HEK293 (cell line): Measurements from ENCODE around the gene IZUMO4.

Experiments used
- CTCF ChIA-PET: fragments of 350-600 bp; formaldehyde crosslinking; extraction: SDS; loops from one replicate; lab custom pipeline; 2021; ENCODE audit warnings: antibody characterized with exemption; lab: Yijun Ruan, JAX
- POLR2A ChIA-PET: fragments of 300-600 bp; formaldehyde crosslinking; extraction: SDS; loops from one replicate; lab custom pipeline; 2020; ENCODE audit warnings: antibody characterized with exemption, inconsistent platforms; lab: Yijun Ruan, JAX
- H3K27ac ChIP-seq: fragments of 200-500 bp; sonication (Bioruptor generic); 2 replicates; pipeline ENCODE4 v1.5.1; 2014; ENCODE audit warnings: low read depth, low read length, control low read depth, inconsistent platforms; ENCODE audit errors: extremely low read depth
- H3K36me3 ChIP-seq, 2 experiments: fragments of 200-500 bp in 1 of 2; sonication (Bioruptor generic) in 1 of 2; 1 replicate in 1 of 2; 2 replicates in 1 of 2; pipeline ENCODE4 v1.5.1; 2014 to 2017; ENCODE audit warnings: inconsistent platforms in 2 of 2, low read length in 2 of 2; ENCODE audit not compliant: control insufficient read depth in 2 of 2, insufficient read depth in 1 of 2
- H3K4me1 ChIP-seq: fragments of 200-500 bp; sonication (Bioruptor generic); 2 replicates; pipeline ENCODE4 v1.5.1; 2014; ENCODE audit warnings: mild to moderate bottlenecking, low read length, inconsistent platforms; ENCODE audit not compliant: control insufficient read depth, insufficient read depth
- H3K4me3 ChIP-seq: 2 replicates; pipeline ENCODE4 v1.5.1; 2011; ENCODE audit warnings: low read depth, mild to moderate bottlenecking, control low read depth, low read length, moderate library complexity
- H3K9me3 ChIP-seq: fragments of 200-500 bp; sonication (Bioruptor generic); 2 replicates; pipeline ENCODE4 v1.5.1; 2014; ENCODE audit warnings: low read depth, low read length, inconsistent platforms; ENCODE audit not compliant: control insufficient read depth, insufficient read depth
- EGR2 ChIP-seq: fragments of 450-650 bp; formaldehyde crosslinking; IDR thresholded peaks from 2 replicates; pipeline ENCODE4 v1.5.1; 2016; ENCODE audit warnings: low read depth, missing biosample characterization, missing genetic modification characterization
- FEZF1 ChIP-seq: fragments of 450-650 bp; formaldehyde crosslinking; IDR thresholded peaks from 2 replicates; pipeline ENCODE4 v1.5.1; 2016; ENCODE audit warnings: missing biosample characterization, missing genetic modification characterization
- GLIS1 ChIP-seq: fragments of 450-650 bp; formaldehyde crosslinking; IDR thresholded peaks from 2 replicates; pipeline ENCODE4 v1.5.1; 2016; ENCODE audit warnings: missing biosample characterization, missing genetic modification characterization
- KLF16 ChIP-seq: fragments of 450-650 bp; formaldehyde crosslinking; IDR thresholded peaks from 2 replicates; pipeline ENCODE4 v1.5.1; 2017; ENCODE audit warnings: missing biosample characterization, missing genetic modification characterization
- OVOL3 ChIP-seq: fragments of 450-650 bp; formaldehyde crosslinking; IDR thresholded peaks from 2 replicates; pipeline ENCODE4 v1.5.1; 2016; ENCODE audit warnings: missing biosample characterization, missing genetic modification characterization
- PATZ1 ChIP-seq: fragments of 450-650 bp; formaldehyde crosslinking; IDR thresholded peaks from 2 replicates; pipeline ENCODE4 v1.5.1; 2016; ENCODE audit warnings: missing biosample characterization, missing genetic modification characterization
- PRDM1 ChIP-seq: fragments of 450-650 bp; formaldehyde crosslinking; IDR thresholded peaks from 2 replicates; pipeline ENCODE4; 2016; ENCODE audit warnings: missing biosample characterization, missing genetic modification characterization
- ZBTB17 ChIP-seq: fragments of 450-650 bp; formaldehyde crosslinking; IDR thresholded peaks from 2 replicates; pipeline ENCODE4 v1.5.1; 2016; ENCODE audit warnings: missing biosample characterization, missing genetic modification characterization
- ZFHX2 ChIP-seq: fragments of 450-650 bp; formaldehyde crosslinking; conservative IDR thresholded peaks from 2 replicates; pipeline ENCODE4 v1.5.1; 2016; ENCODE audit warnings: missing biosample characterization, missing genetic modification characterization
- ZFP41 ChIP-seq: fragments of 450-650 bp; formaldehyde crosslinking; IDR thresholded peaks from 2 replicates; pipeline ENCODE4 v1.5.1; 2016; ENCODE audit warnings: missing biosample characterization, missing genetic modification characterization, borderline replicate concordance
- ZIC2 ChIP-seq: fragments of 450-650 bp; formaldehyde crosslinking; IDR thresholded peaks from 2 replicates; pipeline ENCODE4 v1.5.1; 2016; ENCODE audit warnings: missing biosample characterization, missing genetic modification characterization
- ZNF600 ChIP-seq: fragments of 450-650 bp; formaldehyde crosslinking; IDR thresholded peaks from 2 replicates; pipeline ENCODE4 v1.5.1; 2016; ENCODE audit warnings: missing biosample characterization, missing genetic modification characterization
- ZNF747 ChIP-seq: fragments of 450-650 bp; formaldehyde crosslinking; IDR thresholded peaks from 2 replicates; pipeline ENCODE4 v1.5.1; 2016; ENCODE audit warnings: missing biosample characterization, missing genetic modification characterization
- ZNF843 ChIP-seq: fragments of 450-650 bp; formaldehyde crosslinking; IDR thresholded peaks from 2 replicates; pipeline ENCODE4 v1.5.1; 2016; ENCODE audit warnings: missing biosample characterization, missing genetic modification characterization
- TF ChIP-seq, protein P1 (sequence below): fragments of 450-650 bp; formaldehyde crosslinking; IDR thresholded peaks from 2 replicates; pipeline ENCODE4 v1.5.1; 2016; ENCODE audit warnings: missing biosample characterization, missing genetic modification characterization

Gene IZUMO4

GRCh38 chr19:2144190-2144589 is 47.5 kb downstream of the IZUMO4 start (continued):
- TF ChIP-seq PATZ1 (tag by site-specific recombination) = no peak

DNA sequence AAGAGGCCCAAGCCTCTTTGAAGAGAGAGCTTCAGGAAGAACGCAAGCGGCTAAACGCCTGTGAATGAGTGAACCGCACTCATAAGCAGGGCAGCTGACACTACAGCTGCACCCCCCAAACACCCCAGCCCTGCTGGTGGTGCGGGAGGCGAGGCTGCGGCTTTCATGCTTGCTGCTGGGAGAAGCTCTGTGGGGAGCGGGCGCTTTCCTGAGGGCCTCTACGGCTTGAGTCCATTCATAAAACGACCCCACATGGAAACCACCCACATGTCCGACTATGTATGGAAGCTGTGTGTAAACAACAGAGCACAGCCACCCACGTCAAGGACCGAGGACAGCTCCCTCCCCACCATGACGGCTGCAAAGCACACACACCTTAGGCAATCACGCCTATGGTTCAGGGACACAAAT is 49.1 kb downstream of the IZUMO4 start:
- peaks cover 6% of the 10 kb centered on the region for H3K4me1 ChIP-seq
- H3K4me3 ChIP-seq = no peak overlapping the region
- TF ChIP-seq FEZF1 (tag by site-specific recombination) (no peak), ZNF843 (no peak), ZFP41 (tag by site-specific recombination) (no peak), KLF16 (tag by site-specific recombination) (no peak), EGR2 (tag by site-specific recombination) (peak; percentile 90), ZNF747 (no peak), ZIC2 (tag by site-specific recombination) (peak; percentile 77), ZFHX2 (tag by site-specific recombination) (peak; percentile 92), PRDM1 (tag by site-specific recombination) (no peak), OVOL3 (tag by site-specific recombination) (no peak), GLIS1 (tag by site-specific recombination) (peak; percentile 20; the same call in 1 of the 2 replicates)
- TF ChIP-seq, protein P1, sequence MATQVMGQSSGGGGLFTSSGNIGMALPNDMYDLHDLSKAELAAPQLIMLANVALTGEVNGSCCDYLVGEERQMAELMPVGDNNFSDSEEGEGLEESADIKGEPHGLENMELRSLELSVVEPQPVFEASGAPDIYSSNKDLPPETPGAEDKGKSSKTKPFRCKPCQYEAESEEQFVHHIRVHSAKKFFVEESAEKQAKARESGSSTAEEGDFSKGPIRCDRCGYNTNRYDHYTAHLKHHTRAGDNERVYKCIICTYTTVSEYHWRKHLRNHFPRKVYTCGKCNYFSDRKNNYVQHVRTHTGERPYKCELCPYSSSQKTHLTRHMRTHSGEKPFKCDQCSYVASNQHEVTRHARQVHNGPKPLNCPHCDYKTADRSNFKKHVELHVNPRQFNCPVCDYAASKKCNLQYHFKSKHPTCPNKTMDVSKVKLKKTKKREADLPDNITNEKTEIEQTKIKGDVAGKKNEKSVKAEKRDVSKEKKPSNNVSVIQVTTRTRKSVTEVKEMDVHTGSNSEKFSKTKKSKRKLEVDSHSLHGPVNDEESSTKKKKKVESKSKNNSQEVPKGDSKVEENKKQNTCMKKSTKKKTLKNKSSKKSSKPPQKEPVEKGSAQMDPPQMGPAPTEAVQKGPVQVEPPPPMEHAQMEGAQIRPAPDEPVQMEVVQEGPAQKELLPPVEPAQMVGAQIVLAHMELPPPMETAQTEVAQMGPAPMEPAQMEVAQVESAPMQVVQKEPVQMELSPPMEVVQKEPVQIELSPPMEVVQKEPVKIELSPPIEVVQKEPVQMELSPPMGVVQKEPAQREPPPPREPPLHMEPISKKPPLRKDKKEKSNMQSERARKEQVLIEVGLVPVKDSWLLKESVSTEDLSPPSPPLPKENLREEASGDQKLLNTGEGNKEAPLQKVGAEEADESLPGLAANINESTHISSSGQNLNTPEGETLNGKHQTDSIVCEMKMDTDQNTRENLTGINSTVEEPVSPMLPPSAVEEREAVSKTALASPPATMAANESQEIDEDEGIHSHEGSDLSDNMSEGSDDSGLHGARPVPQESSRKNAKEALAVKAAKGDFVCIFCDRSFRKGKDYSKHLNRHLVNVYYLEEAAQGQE (tag by site-specific recombination) = peak; percentile 93
- H3K27ac ChIP-seq = no peak overlapping the region; the same call in 1 of the 2 replicates
- POLR2A ChIA-PET = interaction anchor here (0.6 to 1.3 kb wide), 3 partner anchors 14 to 169 kb away, joined by 3 to 4 read pairs (median 4); no protein-coding TSS in a partner anchor
- H3K36me3 ChIP-seq = peaks cover 7 to 46% of the 10 kb centered on the region in 2 experiments; a peak in 2 of 3 replicates
- CTCF ChIA-PET = interaction anchor here (1.0 to 1.4 kb wide), 2 partner anchors 77 to 129 kb away, joined by 3 read pairs; no protein-coding TSS in a partner anchor
- no peaks in the 10 kb centered on the region for H3K9me3 ChIP-seq

DNA sequence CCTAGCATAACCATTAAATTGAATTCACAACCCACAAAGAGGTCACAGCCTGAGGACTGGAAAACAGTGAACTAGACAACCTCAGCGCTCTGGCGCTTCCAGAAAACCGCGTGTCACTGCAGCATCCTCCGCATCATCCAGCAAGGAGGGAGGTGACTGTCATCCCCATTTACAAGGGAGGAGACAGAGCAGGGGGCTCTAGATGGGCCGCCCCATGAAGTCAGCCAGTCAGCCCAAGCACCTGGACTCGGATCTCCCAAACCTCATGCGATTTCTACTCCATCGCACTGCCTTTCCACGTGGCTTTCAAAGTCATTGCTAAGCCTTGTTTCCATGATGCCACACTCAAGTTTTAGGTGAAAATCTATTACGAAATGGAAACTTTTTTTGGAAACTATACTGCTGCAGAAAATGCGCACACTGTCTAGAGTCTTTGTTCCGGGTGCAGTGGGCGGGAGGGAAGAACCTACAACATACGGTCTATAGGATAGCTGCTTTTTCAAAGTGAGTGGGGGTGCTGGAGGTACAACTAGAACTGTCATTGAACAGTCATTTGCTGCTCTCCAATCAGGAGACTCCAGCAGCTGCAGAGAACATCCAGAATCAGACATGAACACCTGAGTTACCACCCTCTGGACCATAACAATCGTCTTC is 51.9 kb downstream of the IZUMO4 start:
- peaks cover 0 to 39% of the 10 kb centered on the region in 2 experiments; a peak in 2 of 3 replicates for H3K36me3 ChIP-seq

More for the DNA sequence above, 51.9 kb downstream of the IZUMO4 start:
- ChIA-PET CTCF (interaction anchor here (1.1 kb wide), 1 partner anchor 15 kb away, joined by 3 read pairs; no protein-coding TSS in a partner anchor), POLR2A (interaction anchor here (0.7 kb wide), 3 partner anchors 25 to 215 kb away, joined by 3 to 4 read pairs (median 3); no protein-coding TSS in a partner anchor)
- H3K4me3 ChIP-seq = no peak overlapping the region
- TF ChIP-seq ZBTB17 = no peak
- TF ChIP-seq ZNF600 (tag by site-specific recombination) = 0 out of 2 replicates have a peak, but pooled peaks have one; percentile 26
- no peaks in the 10 kb centered on the region for H3K9me3 ChIP-seq
- H3K4me1 ChIP-seq = peaks cover 6% of the 10 kb centered on the region
- H3K27ac ChIP-seq = no peak overlapping the region
